ENCODE measurements around the gene CDRT4.

Gene CDRT4

GRCh38 chr17:15453782-15454181 is 13.6 kb downstream of the CDRT4 start:
- Histone ChIP-seq H3K4me3 (ENCODE audit: low read depth in 1 of 2, low read length in 2 of 2) (no peak overlapping the region), H3K36me3 (ENCODE audit: insufficient read depth, low read length) (no peaks in the 10 kb centered on the region), H3K27me3 (ENCODE audit: control insufficient read depth in 1 of 2, insufficient read depth in 2 of 2, low read length in 2 of 2) (no peaks in the 10 kb centered on the region), H3K9ac (ENCODE audit: low read length) (no peak overlapping the region), H3K27ac (ENCODE audit: low read depth, low read length) (no peak overlapping the region), H3K9me3 (ENCODE audit: low read length) (no peaks in the 10 kb centered on the region), H3K4me1 (ENCODE audit: insufficient read depth, low read length) (peaks cover 30% of the 10 kb centered on the region)

DNA sequence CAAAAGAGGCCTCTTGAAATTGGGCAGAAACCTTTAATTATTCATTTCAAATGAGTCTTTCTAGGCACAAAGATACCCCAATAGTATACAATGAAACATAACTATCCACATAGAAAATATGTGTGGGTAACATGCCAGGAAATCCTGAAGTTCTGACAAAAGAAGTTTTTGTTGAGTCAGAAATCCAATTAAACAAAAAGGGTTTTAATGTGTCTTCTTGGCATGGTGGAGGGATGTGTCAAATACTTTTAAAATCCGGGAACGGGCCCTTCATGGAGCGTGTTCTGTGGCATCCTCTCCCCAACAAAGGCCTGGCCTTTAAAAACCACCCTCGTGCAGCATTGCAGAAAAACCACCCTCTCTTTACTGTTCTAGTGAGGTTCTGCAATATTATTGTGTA is 14.2 kb downstream of the CDRT4 start:
- Histone ChIP-seq H3K36me3 (ENCODE audit: insufficient read depth, low read length) (no peaks in the 10 kb centered on the region), H3K4me3 (ENCODE audit: low read depth in 1 of 2, low read length in 2 of 2) (no peak overlapping the region), H3K9ac (ENCODE audit: low read length) (no peak overlapping the region), H3K9me3 (ENCODE audit: low read length) (no peaks in the 10 kb centered on the region), H3K27ac (ENCODE audit: low read depth, low read length) (no peak overlapping the region), H3K27me3 (ENCODE audit: control insufficient read depth in 1 of 2, insufficient read depth in 2 of 2, low read length in 2 of 2) (no peaks in the 10 kb centered on the region), H3K4me1 (ENCODE audit: insufficient read depth, low read length) (peaks cover 25% of the 10 kb centered on the region)

DNA sequence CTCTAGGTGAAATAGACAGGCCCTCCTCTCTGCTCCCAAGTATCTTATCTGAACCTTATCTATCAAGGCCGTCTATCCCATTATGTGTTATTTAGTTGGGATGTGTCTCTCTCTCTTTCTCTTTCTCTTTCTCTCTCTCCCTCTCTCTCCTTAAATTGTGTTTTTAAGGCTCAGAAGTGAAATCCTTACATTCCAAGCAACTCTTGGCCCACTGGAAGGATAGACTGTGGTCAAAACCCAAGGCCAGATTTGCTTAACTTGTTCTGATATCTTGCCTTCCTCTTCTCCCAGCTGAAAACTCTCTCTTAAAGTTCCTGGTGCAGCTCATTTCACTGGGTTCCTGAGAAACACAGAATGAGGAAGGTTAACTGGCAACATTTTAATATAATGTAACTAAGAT is 14.7 kb downstream of the CDRT4 start:
- H3K9ac ChIP-seq (ENCODE audit: low read length), result no peak overlapping the region
- no peaks in the 10 kb centered on the region for H3K9me3 ChIP-seq (ENCODE audit: low read length)
- H3K27ac ChIP-seq (ENCODE audit: low read depth, low read length), result no peak overlapping the region
- H3K4me1 ChIP-seq (ENCODE audit: insufficient read depth, low read length), result peaks cover 20% of the 10 kb centered on the region
- no peaks in the 10 kb centered on the region for H3K27me3 ChIP-seq (ENCODE audit: control insufficient read depth in 1 of 2, insufficient read depth in 2 of 2, low read length in 2 of 2)
- H3K4me3 ChIP-seq (ENCODE audit: low read depth in 1 of 2, low read length in 2 of 2), result no peak overlapping the region
- no peaks in the 10 kb centered on the region for H3K36me3 ChIP-seq (ENCODE audit: insufficient read depth, low read length)

GRCh38 chr17:15451680-15452079 is 15.7 kb downstream of the CDRT4 start:
- Histone ChIP-seq H3K27ac (ENCODE audit: low read depth, low read length) (no peak overlapping the region), H3K9me3 (ENCODE audit: low read length) (no peaks in the 10 kb centered on the region), H3K4me1 (ENCODE audit: insufficient read depth, low read length) (peaks cover 10% of the 10 kb centered on the region), H3K9ac (ENCODE audit: low read length) (no peak overlapping the region), H3K27me3 (ENCODE audit: control insufficient read depth in 1 of 2, insufficient read depth in 2 of 2, low read length in 2 of 2) (no peaks in the 10 kb centered on the region), H3K4me3 (ENCODE audit: low read depth in 1 of 2, low read length in 2 of 2) (no peak overlapping the region), H3K36me3 (ENCODE audit: insufficient read depth, low read length) (no peaks in the 10 kb centered on the region)

DNA sequence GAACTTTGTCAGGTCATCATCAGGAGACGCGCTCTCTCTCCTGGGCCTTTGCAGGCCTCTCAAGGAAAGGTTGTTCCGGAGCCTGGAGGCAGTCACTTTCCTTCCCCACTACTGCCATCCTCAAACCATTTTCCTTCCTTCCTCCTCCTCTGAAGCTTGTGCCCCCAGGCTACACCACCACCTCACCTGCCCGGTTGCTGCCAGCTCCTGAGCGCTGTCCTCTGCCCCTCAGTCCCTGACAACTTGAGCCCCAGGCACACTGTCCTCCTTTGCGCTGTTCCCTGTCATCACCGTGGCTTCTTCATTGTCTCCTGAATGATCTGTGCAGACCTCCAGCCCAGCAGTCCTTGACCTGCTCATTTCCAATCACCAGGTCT is 18.9 kb downstream of the CDRT4 start:
- no peaks in the 10 kb centered on the region for H3K9me3 ChIP-seq (ENCODE audit: low read length)
- no peaks in the 10 kb centered on the region for H3K36me3 ChIP-seq (ENCODE audit: insufficient read depth, low read length)
- H3K27ac ChIP-seq (ENCODE audit: low read depth, low read length), result no peak overlapping the region
- H3K9ac ChIP-seq (ENCODE audit: low read length), result no peak overlapping the region
- H3K27me3 ChIP-seq (ENCODE audit: control insufficient read depth in 1 of 2, insufficient read depth in 2 of 2, low read length in 2 of 2), result no peaks in the 10 kb centered on the region
- H3K4me3 ChIP-seq (ENCODE audit: low read depth in 1 of 2, low read length in 2 of 2), result no peak overlapping the region
- H3K4me1 ChIP-seq (ENCODE audit: insufficient read depth, low read length), result no peaks in the 10 kb centered on the region

- no peak overlapping the region for H3K27ac ChIP-seq (ENCODE audit: low read depth, low read length)
- H3K4me3 ChIP-seq (ENCODE audit: low read depth in 1 of 2, low read length in 2 of 2), result no peak overlapping the region
- no peaks in the 10 kb centered on the region for H3K9me3 ChIP-seq (ENCODE audit: low read length)
- no peak overlapping the region for H3K9ac ChIP-seq (ENCODE audit: low read length)
- no peaks in the 10 kb centered on the region for H3K36me3 ChIP-seq (ENCODE audit: insufficient read depth, low read length)
- no peaks in the 10 kb centered on the region for H3K4me1 ChIP-seq (ENCODE audit: insufficient read depth, low read length)
- H3K27me3 ChIP-seq (ENCODE audit: control insufficient read depth in 1 of 2, insufficient read depth in 2 of 2, low read length in 2 of 2), result no peaks in the 10 kb centered on the region
Measured at GRCh38 chr17:15447928-15448579, 19.4 kb downstream of the CDRT4 start.

- Histone ChIP-seq H3K4me3 (ENCODE audit: low read depth in 1 of 2, low read length in 2 of 2) (no peak overlapping the region), H3K27ac (ENCODE audit: low read depth, low read length) (no peak overlapping the region), H3K36me3 (ENCODE audit: insufficient read depth, low read length) (no peaks in the 10 kb centered on the region), H3K4me1 (ENCODE audit: insufficient read depth, low read length) (no peaks in the 10 kb centered on the region), H3K27me3 (ENCODE audit: control insufficient read depth in 1 of 2, insufficient read depth in 2 of 2, low read length in 2 of 2) (no peaks in the 10 kb centered on the region), H3K9me3 (ENCODE audit: low read length) (no peaks in the 10 kb centered on the region), H3K9ac (ENCODE audit: low read length) (no peak overlapping the region)
Measured at GRCh38 chr17:15446036-15446435, 21.4 kb downstream of the CDRT4 start.

DNA sequence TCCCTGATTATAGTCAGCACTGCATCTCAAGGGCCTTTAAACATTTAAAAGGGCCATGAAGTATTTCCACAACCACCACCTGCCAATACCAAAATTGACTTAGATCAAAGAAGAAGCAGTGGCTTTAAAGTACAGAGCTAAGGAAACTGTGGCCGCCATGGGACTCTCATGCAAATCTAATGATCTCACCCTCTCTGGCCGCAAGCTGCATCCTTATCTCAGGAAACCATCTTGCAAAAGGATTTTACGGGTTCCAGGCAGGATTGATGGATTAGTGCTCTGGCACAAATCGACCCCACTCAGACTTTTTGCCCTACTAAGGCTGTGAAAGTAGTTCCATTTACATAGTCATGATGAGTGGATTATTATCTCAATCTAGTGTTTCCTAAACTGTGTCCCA is 22.6 kb downstream of the CDRT4 start:
- Histone ChIP-seq H3K4me1 (ENCODE audit: insufficient read depth, low read length) (no peaks in the 10 kb centered on the region), H3K36me3 (ENCODE audit: insufficient read depth, low read length) (no peaks in the 10 kb centered on the region), H3K9ac (ENCODE audit: low read length) (no peak overlapping the region), H3K9me3 (ENCODE audit: low read length) (no peaks in the 10 kb centered on the region), H3K27ac (ENCODE audit: low read depth, low read length) (no peak overlapping the region), H3K27me3 (ENCODE audit: control insufficient read depth in 1 of 2, insufficient read depth in 2 of 2, low read length in 2 of 2) (no peaks in the 10 kb centered on the region), H3K4me3 (ENCODE audit: low read depth in 1 of 2, low read length in 2 of 2) (no peak overlapping the region)

DNA sequence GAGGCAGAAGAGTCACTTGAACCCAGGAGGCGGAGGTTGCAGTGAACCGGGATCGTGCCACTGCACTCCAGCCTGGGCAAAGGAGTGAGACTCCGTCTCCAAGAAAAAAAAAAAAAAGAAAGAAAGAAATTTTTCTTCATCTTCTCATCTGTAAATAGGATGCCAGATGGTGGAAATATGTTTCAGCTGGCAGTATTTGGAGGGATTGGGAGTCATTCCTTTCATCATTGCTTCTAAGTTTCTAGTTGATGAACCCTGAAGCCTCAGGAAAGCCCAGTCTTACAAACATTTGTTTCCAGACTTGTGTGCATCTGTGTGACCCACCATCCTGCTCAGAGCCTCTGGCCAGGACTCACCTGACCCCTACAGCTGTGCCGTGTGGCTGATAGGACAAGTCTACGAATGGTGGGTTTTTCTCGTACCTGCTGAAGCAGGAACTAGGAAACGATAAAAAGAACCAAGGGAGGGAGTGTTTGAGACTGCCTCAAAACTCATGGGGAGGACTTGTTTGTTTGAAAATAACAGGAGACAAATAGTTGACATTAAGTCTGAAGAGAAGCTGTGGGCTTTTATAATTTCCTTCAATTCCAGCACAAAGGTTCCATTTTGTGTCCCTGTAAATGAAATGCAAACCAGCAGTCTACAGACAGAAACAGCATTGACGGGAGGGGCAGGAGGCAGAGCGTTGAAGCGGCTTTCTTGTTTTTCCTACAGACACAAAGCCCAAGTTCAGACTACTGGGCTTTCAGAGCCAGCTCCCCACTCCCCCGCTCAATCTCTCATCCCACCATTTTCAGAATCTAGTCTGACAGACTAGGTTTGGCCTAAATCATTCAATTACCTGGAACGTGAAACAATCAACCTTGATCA is 24.9 kb downstream of the CDRT4 start:
- H3K27me3 ChIP-seq (ENCODE audit: control insufficient read depth in 1 of 2, insufficient read depth in 2 of 2, low read length in 2 of 2), result no peaks in the 10 kb centered on the region
- no peaks in the 10 kb centered on the region for H3K9me3 ChIP-seq (ENCODE audit: low read length)
- no peak overlapping the region for H3K27ac ChIP-seq (ENCODE audit: low read depth, low read length)
- H3K9ac ChIP-seq (ENCODE audit: low read length), result no peak overlapping the region
- H3K4me1 ChIP-seq (ENCODE audit: insufficient read depth, low read length), result no peaks in the 10 kb centered on the region
- H3K36me3 ChIP-seq (ENCODE audit: insufficient read depth, low read length), result no peaks in the 10 kb centered on the region
- H3K4me3 ChIP-seq (ENCODE audit: low read depth in 1 of 2, low read length in 2 of 2), result no peak overlapping the region

GRCh38 chr17:15441315-15441714 is 26.1 kb downstream of the CDRT4 start:
- Histone ChIP-seq H3K27ac (ENCODE audit: low read depth, low read length) (no peak overlapping the region), H3K27me3 (ENCODE audit: control insufficient read depth in 1 of 2, insufficient read depth in 2 of 2, low read length in 2 of 2) (no peaks in the 10 kb centered on the region), H3K4me3 (ENCODE audit: low read depth in 1 of 2, low read length in 2 of 2) (no peak overlapping the region), H3K9me3 (ENCODE audit: low read length) (no peaks in the 10 kb centered on the region), H3K9ac (ENCODE audit: low read length) (no peak overlapping the region), H3K36me3 (ENCODE audit: insufficient read depth, low read length) (no peaks in the 10 kb centered on the region), H3K4me1 (ENCODE audit: insufficient read depth, low read length) (peaks cover 7% of the 10 kb centered on the region)

GRCh38 chr17:15440347-15440746 is 27.1 kb downstream of the CDRT4 start:
- Histone ChIP-seq H3K36me3 (ENCODE audit: insufficient read depth, low read length) (no peaks in the 10 kb centered on the region), H3K27me3 (ENCODE audit: control insufficient read depth in 1 of 2, insufficient read depth in 2 of 2, low read length in 2 of 2) (no peaks in the 10 kb centered on the region), H3K27ac (ENCODE audit: low read depth, low read length) (no peak overlapping the region), H3K9ac (ENCODE audit: low read length) (no peak overlapping the region), H3K9me3 (ENCODE audit: low read length) (no peaks in the 10 kb centered on the region), H3K4me3 (ENCODE audit: low read depth in 1 of 2, low read length in 2 of 2) (no peak overlapping the region), H3K4me1 (ENCODE audit: insufficient read depth, low read length) (peaks cover 13% of the 10 kb centered on the region)

Measured in muscle layer of colon (tissue), 2 donors.